Measurements from ENCODE around the gene GSG1L. TPM values are rescaled to one million over a fixed set of nuclear protein-coding genes. Genes with fewer than 3 reads are reported as not detected.
A peak's percentile ranks its signal among the peaks of the same experiment; 100 is the strongest.

GSG1L gene
- total RNA-seq, 1 donor from 2014 or later = not detected

GRCh38 chr16:28029387-28030002 lies 34.0 kb downstream of the GSG1L start:
- no peak for DNase-seq (ENCODE audit: low spot score)

GRCh38 chr16:28027055-28027454 lies 36.5 kb downstream of the GSG1L start:
- DNase-seq (ENCODE audit: low spot score) = no peak

GRCh38 chr16:28025631-28026030 lies 37.9 kb downstream of the GSG1L start:
- DNase-seq (ENCODE audit: low spot score) = no peak

- DNase-seq (ENCODE audit: low spot score) = no peak
Observed at GRCh38 chr16:28019218-28019617, 44.3 kb downstream of the GSG1L start.

- DNase-seq (ENCODE audit: low spot score) = no peak
Observed at GRCh38 chr16:28014851-28015250, 48.7 kb downstream of the GSG1L start.

GRCh38 chr16:28013878-28014277 lies 49.6 kb downstream of the GSG1L start:
- DNase-seq (ENCODE audit: low spot score) = no peak

GRCh38 chr16:28013392-28013791 lies 50.1 kb downstream of the GSG1L start:
- no peak for DNase-seq (ENCODE audit: low spot score)

- no peak for DNase-seq (ENCODE audit: low spot score)
Observed at GRCh38 chr16:28011971-28012445, 51.5 kb downstream of the GSG1L start.

GRCh38 chr16:28011223-28011622 lies 52.3 kb downstream of the GSG1L start:
- no peak for DNase-seq (ENCODE audit: low spot score)

- DNase-seq (ENCODE audit: low spot score) = no peak
Observed at GRCh38 chr16:28010671-28011070, 52.8 kb downstream of the GSG1L start.

GRCh38 chr16:28009586-28010373 lies 53.7 kb downstream of the GSG1L start:
- DNase-seq (ENCODE audit: low spot score) = no peak

- no peak for DNase-seq (ENCODE audit: low spot score)
Observed at GRCh38 chr16:28003923-28004322, 59.6 kb downstream of the GSG1L start.

- no peak for DNase-seq (ENCODE audit: low spot score)
Observed at GRCh38 chr16:28003021-28003865, 60.3 kb downstream of the GSG1L start.

GRCh38 chr16:28001642-28002041 lies 61.9 kb downstream of the GSG1L start:
- no peak for DNase-seq (ENCODE audit: low spot score)

GRCh38 chr16:28001184-28001583 lies 62.3 kb downstream of the GSG1L start:
- no peak for DNase-seq (ENCODE audit: low spot score)

- no peak for DNase-seq (ENCODE audit: low spot score)
Observed at GRCh38 chr16:28000314-28001169, 63.0 kb downstream of the GSG1L start.

- DNase-seq (ENCODE audit: low spot score) = no peak
Observed at GRCh38 chr16:27999687-28000086, 63.8 kb downstream of the GSG1L start.

- DNase-seq (ENCODE audit: low spot score) = no peak
Observed at GRCh38 chr16:27995378-27995777, 68.1 kb downstream of the GSG1L start.

GRCh38 chr16:27994686-27995085 lies 68.8 kb downstream of the GSG1L start:
- DNase-seq (ENCODE audit: low spot score) = no peak

- DNase-seq (ENCODE audit: low spot score) = peak; percentile 30
Observed at GRCh38 chr16:27993587-27993986, 69.9 kb downstream of the GSG1L start.

- DNase-seq (ENCODE audit: low spot score) = peak; percentile 20
Observed at GRCh38 chr16:27991876-27992275, 71.6 kb downstream of the GSG1L start.

All from mesenteric fat pad (tissue), 1 donor.